Middle frontal gyrus (tissue), 1 donor: ENCODE results near the gene ATP11A.

Experiments
- DNase-seq: peaks from one replicate; pipeline ENCODE4 v3.0.0-alpha.2; 2015; ENCODE audit warnings: low spot score; ENCODE audit errors: extremely low spot score

The ATP11A gene

DNA sequence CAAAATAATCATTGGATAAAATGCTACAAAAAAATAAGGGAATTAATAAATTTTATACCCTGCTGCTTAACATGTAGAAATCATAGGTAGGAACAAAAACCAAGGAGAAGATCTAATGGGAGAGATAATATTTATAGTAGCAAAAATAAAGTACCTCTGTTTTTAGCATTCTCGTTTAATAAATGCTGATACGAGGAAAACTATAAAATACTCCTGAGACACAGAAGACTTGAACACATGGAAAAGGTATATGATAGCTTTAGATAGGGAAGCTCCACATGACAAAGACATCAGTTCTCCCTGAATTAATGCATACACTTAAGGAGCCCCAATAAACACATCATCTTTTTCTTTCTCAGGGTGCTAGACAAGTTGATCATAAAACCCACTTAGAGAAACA, 234.5 kb downstream of the ATP11A start:
- no peak for DNase-seq

- DNase-seq: no peak
Measured at GRCh38 chr13:112926003-112926402, 236.2 kb downstream of the ATP11A start.

DNA sequence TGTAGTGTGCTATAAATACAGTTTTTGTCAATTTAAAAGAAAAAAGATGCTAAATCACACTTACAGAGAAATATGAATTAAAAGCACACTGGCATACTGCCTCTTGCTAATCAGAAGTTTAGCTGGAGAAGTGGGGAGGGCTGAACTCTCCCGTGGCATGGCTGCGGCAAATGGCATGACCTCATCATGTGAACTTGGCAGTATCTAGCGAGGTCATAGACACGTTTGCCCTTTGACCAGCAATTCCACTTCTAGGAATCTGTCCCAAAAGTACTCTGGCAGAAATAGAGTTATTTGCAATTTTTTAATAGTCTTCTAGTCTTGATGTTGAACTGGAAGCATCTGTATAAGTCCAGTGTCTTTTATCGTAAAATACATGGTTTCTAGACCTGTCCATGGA, 237.2 kb downstream of the ATP11A start:
- DNase-seq: no peak

DNA sequence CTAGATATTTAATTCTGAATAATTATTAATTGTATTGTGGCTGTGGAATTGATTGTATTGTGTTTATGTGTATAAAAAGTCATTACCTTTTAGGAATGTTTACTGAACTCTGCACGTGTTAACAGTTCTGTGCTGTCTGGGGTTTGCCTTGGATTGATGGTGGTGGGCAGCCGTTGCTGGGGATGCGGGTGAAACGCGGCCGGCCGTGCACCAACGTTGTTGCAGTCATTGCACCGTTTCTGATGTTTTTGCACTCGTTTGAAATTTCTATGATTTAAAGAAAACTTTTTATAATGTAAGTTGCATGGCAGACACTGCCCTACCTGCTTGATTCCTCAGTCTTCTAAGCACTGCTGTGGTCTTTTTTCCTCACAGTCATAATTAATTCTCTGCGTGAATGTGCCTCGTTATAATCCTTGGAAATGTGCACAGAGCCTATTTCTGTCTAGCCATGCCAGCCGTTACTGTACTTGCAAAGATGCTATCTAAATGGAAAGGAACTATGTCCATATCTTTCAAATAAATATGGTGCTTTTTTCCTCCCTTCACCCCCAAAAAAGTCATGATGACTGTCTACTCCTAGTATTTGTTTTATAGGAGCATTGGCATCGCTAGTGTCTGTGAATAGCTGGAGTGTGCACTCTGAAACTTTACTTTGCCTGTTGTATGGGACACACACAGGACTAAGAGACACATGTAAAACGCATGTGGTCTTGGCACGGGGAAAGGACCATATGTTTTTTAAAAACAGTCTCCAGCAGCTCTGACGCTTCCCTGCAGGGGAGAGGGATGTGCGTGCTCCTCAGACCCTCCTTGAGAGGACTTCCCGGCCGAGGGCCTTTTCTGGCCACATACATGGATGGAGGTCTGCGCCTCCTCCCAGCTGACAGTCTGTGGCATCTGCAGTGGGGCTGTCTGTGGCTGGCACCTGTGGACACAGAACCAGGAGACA, 238.5 kb downstream of the ATP11A start:
- DNase-seq: no peak

- no peak for DNase-seq
Measured at GRCh38 chr13:112928972-112929782, 239.3 kb downstream of the ATP11A start.

- DNase-seq: no peak
Measured at GRCh38 chr13:112929783-112930055, 239.9 kb downstream of the ATP11A start.

GRCh38 chr13:112930192-112930591, 240.4 kb downstream of the ATP11A start:
- no peak for DNase-seq

DNA sequence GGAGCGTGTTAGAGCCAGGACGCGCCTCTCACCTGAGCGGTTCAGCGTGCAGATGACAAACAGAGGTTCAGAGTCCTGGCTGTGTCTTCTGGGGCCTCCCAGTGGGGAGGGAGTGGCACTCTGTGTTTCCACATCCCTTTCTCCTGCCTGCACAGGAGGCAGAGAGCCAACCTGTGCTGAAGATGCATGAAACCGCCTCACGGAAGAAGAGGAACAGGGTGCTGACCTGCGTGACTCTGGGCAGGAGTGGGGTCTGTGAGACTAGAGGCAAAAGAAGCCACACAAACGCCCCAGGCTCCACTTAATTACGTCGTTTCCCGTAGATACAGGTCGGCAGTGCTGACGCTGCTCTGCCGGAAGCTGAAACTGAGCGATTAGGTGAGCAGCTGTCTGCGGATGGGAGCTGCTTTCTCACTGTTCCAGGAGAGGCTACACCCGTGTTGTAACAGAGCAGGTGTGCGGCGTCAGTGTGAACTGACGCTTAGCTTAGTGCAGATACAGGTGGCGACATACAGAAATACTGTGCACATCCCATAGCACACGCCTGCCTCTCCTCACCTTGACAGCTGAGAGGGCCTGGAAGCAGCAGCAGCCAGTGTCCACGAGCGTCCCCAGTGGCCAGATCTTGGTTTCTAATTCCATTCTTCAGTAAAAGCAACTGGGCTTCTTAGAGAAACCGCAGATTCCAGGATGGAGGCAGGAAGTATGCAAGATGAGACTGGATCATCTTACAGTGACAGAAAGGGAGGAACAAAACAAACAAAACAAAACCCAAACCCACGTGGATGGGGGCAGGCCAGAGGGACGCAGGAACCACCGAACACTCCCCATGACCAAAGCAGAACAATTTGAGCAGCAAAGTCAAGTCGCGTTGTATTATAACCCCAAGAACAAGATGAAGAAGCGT, 241.4 kb downstream of the ATP11A start:
- no peak for DNase-seq

GRCh38 chr13:112932971-112933370, 243.1 kb downstream of the ATP11A start:
- no peak for DNase-seq

- DNase-seq: no peak
Measured at GRCh38 chr13:112933649-112934048, 243.8 kb downstream of the ATP11A start.

DNA sequence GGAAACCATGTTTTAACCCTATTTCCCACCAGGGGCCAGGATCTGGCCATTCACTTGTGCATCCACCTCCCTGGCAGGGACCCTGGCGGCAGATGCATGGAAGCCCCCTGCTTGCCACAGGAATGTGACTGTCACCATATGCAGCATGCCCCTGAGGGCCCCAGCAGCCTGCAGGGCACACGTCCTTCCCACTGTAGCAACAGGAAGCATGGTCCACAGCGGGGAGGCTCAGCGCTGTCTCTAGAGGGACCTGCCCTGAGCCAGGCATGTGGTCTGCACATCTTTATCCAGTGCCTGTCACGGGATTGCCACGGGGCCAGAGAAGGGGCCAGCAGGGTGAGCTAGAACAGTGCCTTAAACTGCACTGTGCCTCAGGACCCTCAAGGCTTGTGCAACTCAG, 244.2 kb downstream of the ATP11A start:
- no peak for DNase-seq
